NOMO-1 treated with DMSO at 0.1 percent for 48 hours (cell line): Measurements from ENCODE around the gene HAUS7.

Experiments
- DNase-seq: peaks from one replicate; lab custom pipeline; 2025; ENCODE audit not compliant: unreplicated experiment; lab: John Stamatoyannopoulos, UW

HAUS7 gene

DNA sequence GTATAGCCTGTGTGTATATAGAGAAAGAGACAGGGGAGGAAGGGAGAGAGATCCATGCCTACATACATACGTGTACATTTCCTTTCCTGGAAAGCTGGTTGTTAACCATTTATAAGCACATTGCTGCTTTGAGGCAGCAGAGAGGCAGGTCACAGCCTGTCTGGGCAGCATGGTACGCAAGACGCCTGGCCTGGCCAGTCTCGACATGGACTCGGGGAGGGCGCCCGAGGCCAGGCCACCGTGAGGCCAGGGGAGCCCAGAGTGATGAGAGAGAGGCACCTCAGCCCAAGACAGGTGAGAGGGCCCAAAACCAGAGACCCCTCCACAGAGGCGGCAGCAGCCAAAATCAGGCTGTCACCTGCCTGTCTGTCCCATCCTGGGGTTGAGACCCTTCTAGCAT lies 28.4 kb downstream of the HAUS7 start:
- no peak for DNase-seq

DNA sequence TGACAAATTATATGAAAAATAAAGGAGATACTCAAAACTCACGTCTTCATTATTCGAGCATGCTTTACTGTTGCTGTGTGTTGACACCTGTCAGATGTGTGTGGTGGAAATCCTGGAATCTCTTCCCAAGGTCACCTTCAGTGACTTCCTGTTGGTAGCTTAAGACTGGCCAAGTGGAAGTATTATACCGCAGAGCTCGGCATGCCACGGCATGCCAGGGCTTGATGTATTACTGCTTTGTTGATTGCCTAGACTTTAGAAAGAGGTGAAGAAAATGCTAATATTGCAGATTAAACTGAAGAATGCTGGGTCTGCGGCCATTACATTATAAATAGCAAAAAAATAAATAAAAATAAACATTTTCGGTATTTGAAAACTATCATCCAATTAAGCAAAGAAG lies 29.1 kb downstream of the HAUS7 start:
- no peak for DNase-seq

DNA sequence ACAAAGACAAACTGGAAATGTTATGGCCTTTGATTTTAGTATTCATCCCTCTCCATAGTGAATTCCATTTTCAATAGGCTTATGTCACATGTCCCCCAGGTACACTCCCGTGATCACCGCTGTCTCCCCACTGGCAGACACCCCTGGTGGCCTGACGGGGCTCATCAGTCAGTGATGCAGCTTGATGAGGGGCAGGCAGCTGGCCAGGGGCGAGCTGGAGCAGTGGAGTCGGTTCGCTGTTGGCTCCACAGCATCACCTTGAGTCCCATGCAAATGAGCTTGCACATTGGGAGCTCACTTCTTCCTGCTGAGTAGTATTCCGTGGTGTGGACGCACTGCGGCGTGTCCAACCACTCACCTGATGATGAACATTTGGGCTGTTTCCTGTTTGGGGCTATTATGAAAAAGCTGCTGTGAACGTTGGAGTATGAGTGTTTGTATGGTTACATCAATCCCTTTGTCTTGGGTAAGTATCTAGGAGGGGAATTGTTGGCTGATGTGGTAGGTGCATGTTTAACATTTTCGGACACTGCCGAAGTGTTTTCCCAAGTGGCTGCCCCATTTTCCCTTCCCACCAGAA lies 29.7 kb downstream of the HAUS7 start:
- DNase-seq, result no peak

DNA sequence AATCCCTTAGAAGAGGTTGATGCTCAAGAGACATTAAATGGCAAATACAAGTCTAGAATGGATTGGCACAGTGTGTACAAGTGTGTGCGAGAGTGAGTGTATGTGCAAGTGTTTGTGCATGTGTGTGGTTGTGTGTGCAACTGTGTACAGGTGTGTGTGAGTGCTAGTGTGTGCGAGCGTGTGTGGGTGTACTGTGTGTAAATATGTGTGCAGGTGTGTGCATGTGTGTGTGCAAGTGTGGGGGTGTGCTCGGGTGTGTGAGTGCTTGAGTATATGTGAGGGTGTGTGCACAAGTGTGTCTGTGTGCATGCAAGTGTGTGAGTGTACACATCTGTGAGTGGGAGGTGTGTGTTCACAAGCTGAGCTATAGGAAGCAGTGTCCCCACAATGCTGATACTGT lies 30.4 kb downstream of the HAUS7 start:
- DNase-seq, result no peak

DNA sequence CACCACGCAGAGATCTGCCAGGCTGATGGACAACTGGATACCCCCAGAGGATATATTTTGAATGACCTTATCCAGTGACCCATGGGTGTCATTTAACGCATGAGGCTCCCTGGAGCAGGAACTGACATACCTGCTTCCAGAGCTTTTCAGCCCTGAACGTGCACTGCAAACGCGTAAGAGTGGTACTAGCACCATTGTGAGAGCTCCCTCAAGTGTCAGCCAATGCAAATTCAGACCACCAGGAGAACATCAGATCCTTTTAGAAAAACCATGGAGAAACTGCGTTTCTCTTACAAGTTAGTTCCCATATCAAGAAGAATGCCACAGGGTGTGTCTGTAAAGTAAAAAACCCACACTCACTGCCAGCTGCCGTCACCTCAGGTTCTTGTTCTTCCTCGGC lies 31.8 kb downstream of the HAUS7 start:
- peak; percentile 8 for DNase-seq

DNA sequence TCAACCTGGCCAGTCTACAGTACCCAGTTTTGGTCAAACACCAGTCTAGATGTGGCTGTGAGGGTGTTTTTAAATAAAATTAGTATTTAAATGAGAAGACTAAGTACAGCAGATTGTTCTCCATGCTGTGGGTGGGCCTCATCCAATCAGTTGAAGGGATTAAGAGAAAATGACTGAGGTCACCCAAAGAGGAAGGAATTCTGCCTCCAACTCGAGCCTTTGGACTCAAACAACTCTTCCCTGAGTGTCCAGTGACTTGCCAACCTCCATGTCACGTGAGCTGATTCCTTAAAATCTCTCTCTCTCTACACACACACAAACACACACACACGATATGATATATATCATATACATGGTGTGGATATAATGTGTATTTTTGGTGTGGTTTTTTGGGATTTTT lies 34.5 kb downstream of the HAUS7 start:
- DNase-seq, result no peak

DNA sequence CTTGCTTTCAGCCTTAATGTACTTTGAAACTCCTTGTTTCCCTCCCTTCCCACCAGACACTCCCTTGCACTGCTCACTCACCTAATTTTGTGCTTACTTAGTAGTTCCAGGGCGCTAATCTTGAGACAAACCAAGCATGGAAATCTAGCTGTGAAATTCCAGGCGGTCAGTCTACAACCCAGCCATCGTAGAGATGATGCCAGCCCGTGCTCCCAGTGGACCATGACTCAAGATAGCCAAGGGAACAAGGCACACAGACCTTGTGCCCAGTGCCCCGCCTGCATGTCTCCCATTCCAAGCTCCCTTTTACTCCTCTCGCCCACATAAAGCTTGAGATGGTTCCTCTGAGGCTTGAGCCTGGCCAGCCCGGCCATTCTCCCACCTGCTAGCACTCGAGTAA lies 35.6 kb downstream of the HAUS7 start:
- no peak for DNase-seq

DNA sequence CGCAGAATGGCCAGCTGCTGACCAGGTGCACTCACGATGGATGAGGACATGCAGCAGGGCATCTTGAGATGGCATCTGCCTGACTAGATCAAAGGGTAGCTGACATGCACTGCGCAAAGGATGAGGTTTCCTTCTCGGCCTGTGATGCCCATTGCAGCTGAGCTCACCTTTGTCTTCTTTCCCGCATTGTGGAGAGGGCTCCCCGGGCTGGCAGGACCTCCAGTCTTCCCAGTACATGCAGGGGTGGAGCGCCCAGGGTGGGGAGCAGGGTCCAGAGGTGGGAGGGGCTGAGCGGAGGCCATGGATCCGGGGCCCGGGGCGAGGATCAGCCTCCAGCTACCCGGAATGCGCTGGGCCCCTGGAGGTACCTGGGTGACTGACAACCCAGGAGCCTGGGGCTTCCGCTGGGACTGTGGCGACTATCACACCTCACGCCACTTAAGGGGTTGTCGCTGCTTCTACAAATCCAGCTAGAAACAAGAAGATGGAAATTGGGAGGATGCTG lies 36.5 kb downstream of the HAUS7 start:
- no peak for DNase-seq

DNA sequence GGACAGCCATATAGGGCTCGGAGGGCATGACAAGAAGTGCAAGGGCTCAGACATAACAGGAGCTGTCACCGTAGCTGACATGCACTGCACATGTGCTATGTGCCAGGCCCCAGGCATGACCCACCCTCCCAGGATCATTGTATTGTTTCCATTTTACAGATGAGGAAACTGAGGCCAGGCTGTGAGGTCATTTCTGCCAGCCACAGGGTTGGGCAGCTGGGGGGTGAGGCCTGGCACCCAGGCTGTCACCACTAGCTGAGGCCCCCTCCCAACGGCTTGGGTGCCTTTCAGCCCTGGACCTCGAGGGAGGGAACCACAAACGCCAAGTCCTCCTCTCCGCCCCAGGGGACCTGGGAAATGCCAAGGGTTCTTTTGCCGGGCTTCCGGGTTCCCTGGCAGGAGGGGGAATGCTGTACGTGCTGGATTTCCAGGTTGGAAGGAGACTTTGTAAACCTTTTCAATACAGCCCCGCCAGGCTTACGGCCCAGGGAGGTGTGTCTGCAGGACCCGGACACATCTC lies 37.2 kb downstream of the HAUS7 start:
- no peak for DNase-seq

DNA sequence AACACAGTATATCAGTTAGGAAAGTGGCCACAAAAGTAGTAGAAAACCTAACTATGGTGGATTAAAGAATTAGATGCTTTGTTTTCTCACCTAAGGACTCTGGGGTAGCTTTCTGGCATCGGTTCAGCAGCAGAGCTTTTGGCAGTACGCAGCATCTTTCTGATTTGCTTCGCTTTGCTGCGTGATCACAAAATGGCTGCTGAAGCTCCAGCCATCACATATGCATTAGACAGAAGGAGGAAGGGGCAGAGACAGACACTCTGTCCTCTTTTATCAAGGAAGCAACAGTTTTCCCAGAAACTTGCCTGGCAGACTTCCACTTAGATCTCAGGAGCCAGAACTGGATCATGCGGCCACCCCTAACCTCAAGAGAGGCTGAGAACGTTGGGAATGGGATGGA lies 39.6 kb downstream of the HAUS7 start:
- no peak for DNase-seq

DNA sequence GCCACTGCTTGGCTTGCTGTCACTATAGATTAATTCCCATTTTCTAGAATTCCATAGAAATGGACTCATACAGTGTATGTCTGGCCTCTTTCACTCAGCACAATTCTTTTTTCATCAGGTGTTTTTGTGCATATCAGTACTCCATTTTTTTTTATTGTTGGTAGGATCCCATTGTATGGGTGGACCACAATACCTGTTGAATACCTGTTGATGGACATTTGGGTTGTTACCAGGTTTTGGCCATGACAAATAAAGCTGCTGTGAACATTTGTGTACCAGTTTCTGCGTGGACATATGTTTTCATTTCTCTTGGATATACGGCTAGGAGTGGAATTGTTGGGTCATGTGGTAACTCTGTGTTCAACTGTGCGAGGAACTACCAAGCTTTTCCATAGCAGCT lies 44.2 kb downstream of the HAUS7 start:
- no peak for DNase-seq

DNA sequence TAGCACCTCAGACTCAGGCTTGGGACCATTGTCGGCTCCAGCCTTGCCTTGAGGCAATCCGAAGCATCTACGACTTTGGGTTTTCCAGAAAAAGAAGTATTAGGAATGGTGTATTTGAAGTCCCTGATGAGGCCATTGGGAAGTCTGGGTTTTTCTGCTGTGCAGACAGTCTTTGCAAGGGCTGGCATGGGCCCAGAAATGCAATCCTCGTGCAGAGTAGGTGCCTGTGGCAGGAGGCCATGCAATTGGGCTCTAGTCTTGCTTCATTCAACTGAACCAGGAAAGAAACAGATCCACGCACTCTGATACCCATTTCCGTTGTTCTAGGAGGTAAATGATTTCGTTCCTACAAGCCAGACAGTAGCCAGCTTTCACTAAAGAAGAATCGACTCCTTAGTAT lies 46.7 kb downstream of the HAUS7 start:
- DNase-seq, result no peak

DNA sequence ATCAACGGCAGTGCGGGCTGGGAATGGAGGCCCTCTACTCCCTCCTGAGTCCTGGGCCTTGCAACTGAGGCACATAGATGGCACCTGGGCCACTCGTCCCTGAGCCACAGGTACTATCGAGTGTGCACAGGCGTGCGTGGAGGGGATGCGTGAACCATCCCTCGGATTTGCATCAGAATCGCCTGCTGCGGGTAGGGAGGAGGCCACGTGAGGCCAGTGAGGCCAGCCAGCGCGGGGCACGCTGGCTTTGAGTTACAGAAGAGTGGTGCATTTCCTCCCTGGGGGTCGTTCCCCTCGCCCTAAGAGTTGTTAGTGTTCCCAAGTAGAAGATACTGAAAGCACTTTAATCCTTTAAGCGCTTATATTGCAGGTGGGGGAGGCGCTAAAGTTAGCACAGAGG lies 48.5 kb downstream of the HAUS7 start:
- DNase-seq, result no peak

DNA sequence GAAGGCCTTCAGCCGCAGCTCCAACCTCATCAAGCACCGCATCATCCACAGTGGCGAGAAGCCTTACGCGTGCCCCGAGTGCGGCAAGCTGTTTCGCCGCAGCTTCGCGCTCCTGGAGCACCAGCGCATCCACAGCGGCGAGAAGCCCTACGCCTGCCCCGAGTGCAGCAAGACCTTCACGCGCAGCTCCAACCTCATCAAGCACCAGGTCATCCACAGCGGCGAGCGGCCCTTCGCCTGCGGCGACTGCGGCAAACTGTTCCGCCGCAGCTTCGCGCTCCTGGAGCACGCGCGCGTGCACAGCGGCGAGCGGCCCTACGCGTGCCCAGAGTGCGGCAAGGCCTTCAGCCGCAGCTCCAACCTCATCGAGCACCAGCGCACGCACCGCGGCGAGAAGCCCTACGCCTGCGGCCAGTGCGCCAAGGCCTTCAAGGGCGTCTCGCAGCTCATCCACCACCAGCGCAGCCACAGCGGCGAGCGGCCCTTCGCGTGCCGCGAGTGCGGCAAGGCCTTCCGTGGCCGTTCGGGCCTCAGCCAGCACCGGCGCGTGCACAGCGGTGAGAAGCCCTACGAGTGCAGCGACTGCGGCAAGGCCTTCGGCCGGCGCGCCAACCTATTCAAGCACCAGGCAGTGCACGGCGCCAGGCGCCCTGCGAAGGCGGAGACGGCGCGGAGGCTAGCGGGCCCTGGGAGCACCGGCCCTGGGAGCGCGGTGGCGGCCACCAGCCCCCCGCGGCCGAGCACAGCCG lies 49.4 kb downstream of the HAUS7 start:
- no peak for DNase-seq

DNA sequence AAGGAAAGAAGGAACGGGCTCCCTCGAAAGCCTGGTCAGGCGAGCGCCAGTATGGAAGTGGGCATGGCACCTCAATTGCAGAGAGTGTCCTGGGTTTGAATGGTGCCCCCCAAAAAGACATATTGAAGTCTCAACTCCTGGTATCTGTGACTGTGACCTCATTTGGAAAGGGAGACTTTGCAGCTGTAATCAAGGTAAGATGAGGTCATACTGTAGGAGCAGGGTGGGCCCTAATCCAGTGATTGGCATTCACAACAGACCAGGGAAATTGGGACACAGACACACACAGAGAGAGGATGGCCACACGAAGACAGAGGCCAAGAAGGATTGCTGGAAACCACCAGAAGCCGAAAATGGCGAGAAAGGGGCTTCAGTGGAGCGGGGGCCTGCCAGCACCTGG lies 52.7 kb downstream of the HAUS7 start:
- no peak for DNase-seq

DNA sequence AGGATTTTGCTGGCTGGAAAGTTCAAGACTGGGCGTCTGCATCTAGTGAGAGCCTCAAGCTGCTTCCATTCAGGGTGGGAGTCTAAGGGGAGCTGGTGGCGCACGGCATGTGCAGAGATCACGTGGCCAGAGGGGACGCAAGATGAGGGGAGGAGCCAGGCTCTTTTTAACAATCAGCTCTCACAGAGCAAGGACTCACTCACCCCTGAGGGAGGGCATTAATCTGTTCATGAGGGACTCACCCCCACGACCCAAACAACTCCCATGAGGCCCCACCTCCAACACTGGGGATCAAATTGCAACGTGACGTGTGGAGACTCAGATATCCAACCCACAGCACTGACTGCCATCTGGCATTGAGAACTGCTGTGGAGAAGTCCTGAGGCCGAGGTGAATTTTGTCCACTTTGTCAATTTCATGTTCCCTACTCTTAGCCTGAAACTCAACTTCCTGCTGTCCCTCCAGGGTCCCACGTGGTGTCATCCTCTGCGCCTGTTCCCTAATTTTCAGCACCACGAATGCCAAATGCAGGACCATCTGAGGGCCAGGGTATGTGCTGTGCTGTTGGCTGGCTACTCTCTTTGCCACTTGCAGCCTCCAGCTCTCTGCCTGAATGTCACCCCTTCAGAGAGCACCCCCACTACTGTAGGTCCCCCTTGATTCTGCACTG lies 53.5 kb downstream of the HAUS7 start:
- DNase-seq, result no peak

DNA sequence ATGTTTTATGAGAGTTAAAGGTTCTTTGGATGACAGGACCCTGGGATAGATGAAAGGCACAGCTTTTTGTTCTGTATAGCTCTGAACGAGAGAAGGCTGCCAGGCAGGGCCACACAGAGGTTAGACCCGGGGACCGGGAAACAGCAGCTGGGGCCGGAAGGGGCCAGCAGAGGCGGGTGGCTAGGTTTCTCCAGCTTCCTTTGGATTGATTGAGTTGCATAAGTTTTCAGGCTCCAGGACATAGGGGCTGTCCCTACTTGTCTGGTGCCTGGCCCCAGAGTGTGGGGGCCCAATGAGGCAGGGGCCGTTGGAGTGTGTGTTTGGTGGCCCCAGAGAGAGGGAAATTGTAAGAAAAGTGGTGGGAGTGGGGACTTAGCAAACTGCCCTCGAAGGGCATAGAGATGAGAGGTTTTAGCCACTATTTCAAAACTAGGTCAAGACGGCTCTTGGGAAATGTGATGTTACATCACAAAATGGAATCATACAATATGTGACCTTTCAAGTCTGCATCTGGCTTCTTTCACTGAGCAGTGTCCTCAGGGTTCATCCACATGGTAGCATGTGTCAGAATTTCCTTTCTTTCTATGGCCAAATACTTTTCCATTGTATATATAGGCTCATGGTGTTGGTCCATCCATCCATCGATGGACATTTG lies 55.4 kb downstream of the HAUS7 start:
- DNase-seq, result peak; percentile 22

DNA sequence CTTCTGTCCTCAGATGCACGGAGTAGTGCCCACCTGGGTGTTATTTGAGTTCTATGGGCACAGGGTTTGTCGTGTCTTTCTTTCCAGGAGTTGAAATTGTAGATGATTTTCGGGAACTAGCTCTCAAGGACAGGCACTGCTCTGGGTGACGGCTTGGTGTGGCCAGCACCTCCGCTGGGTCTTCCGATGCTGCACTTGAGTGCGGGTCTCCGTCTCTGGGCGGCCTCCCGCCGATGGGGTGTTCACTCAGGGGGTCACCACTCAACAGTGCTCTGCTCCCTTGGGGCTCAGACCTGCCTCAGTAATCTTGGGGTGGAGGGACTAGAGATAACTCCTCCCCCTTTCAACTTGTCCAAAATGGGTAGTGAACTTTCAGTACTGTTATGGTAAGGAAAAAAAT lies 56.6 kb downstream of the HAUS7 start:
- DNase-seq, result no peak

DNA sequence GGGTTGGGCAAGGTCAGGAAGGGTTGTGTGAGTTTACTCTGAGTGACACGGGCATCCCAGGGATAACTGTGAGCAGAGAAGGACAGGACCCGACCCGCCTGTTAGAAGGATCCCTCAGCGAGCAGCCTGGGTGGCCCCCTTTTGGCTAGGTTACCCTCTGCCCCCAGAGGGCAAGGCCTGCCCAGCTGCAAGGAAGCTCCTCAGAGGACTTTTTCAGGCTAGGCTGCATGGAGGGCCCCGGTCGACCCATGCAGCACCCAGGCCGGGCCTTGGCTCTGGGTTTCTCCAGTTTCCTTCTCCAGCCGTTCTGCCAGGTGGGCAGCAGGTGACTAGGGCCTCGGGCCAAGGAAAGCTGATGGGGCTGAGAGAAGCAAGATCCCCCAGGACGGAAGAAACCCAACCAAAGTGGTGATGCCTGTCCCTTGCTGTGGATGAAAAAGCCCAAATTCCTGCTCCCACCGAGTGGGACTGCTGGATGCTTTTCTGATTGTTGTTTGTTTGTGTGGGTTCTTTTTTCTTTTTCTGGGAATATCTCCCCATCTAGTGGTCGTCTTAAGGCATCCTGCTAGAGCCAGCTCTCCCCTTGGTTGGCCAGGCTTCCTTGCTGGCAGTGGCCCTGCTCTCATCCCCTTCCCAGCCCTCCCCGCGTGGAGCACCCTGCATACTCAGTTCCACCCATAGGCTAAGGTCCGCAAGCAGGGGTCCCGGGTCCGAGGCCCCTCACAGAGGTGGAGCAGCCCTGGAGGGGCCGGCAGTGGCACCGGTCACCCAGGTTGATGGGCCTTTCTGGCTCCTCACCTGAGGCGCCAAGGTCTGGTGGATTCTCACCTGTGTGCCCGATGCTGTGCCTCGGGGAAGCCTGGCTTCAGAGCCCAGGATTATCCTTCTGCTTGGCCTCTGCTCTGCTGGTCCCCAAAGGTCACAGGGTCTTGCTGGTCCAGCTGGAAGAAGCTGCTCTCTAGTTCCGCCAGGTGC lies 57.3 kb downstream of the HAUS7 start:
- no peak for DNase-seq

DNA sequence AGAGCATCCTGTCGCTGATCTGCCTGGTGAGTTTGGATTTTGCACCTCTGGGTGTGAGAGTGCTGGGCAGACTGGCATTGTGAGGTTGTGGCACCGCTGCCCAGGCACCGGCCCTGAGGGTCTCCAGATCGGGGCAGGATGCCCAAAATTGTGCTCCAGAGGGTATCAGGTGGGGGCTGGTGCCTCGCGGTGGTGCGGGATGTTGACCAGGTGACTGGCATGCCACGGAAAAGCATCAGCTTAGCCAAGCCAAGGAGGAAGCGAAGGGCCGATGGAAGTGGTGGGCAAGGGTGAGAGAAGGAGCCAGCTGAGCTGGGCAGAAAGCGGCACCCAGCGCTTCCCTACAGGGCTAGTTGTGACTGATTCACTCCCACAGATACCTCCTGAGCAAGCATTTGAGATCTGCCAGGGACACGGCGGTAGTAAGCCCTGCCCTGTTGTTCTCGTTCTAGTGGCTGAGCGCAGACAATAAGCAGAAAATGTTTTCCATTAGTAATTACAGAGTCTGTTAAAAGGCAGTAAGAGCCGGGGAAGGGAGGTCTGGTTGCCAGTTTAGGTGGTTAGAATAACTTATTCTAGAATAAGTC lies 58.3 kb downstream of the HAUS7 start:
- DNase-seq, result no peak
